Measurements from ENCODE around the gene PLCH1.

The PLCH1 gene

DNA sequence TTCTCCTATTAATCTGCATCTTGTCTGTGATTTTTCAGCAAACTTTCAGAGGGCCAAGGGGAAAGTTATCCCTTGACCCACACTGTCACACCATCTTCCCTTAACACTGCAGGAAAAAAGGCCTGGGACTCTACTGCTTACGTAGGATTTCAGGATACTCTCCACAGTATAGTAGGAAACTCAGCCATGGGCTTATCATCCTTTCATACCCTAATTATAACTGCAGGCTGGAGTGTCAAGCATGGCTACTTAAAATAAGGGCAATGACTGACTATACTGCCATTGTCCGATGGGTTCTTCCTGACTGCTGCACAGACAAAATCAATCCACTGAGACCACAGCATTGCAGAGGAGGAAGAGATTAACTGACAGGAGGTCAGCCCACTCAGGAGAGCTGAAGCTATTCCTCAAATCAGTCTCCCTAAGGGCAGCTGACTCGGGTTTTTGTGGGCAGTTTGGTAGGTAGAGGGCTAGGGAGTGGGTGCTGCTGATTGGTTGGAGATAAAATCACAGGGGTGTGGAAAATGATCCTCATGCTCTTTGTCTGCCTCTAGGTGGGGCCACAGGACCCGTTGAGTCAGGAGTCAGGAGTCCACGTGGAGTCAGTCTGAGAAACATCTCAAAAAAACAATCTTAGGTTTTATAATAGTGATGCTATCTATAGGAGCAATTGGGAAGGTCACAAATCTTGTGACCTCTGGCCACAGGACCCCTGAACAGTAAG lies 333.2 kb downstream of the PLCH1 start:
- H3K4me1 ChIP-seq (ENCODE audit: control insufficient read depth, insufficient read depth, low read length) = no peaks in the 10 kb centered on the region
- H3K4me3 ChIP-seq (ENCODE audit: low read depth, low read length) = no peak overlapping the region
- H3K27ac ChIP-seq (ENCODE audit: extremely low read depth, low read depth, low read length) = no peak overlapping the region
- H3K36me3 ChIP-seq (ENCODE audit: control insufficient read depth in 2 of 2, insufficient read depth in 1 of 2, low read length in 2 of 2) = no peaks in the 10 kb centered on the region
- ChIA-PET POLR2A (no interaction called here), CTCF (no interaction called here)
- no peaks in the 10 kb centered on the region for H3K9me3 ChIP-seq (ENCODE audit: control insufficient read depth, insufficient read depth, low read depth, low read length)
- no peak for TF ChIP-seq ZNF184 (tag by site-specific recombination; IDR thresholded peaks at IDR 0.05)
- TF ChIP-seq ZFHX2 (tag by site-specific recombination; conservative IDR thresholded peaks at IDR 0.05) = no peak
- no peak for TF ChIP-seq MEIS1 (CRISPR knock-in tag; IDR thresholded peaks at IDR 0.05; ENCODE audit: borderline replicate concordance)
- peak; percentile 34; the same call in 1 of the 2 replicates for TF ChIP-seq EGR2 (tag by site-specific recombination; IDR thresholded peaks at IDR 0.05; ENCODE audit: low read depth)

DNA sequence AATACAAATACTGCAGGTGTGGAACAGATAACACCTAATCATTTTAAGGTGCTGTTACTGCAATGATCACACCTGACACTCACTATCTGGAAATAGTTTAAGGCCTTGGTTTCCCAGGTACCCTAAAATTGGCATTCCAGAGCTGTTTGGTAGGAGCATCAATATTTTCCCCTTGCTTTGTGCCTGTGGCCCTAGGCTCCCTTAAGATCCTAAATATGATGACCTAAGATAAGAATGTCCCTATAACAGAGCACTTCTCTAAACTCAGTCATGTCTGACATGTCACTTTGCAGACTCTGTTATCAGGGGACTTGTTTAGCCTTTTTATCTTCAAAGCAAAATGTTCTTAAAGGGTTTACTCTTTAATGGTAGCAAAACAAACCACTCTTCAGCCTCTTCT lies 335.5 kb downstream of the PLCH1 start:
- Histone ChIP-seq H3K27ac (ENCODE audit: extremely low read depth, low read depth, low read length) (no peak overlapping the region), H3K9me3 (ENCODE audit: control insufficient read depth, insufficient read depth, low read depth, low read length) (no peaks in the 10 kb centered on the region), H3K4me3 (ENCODE audit: low read depth, low read length) (no peak overlapping the region), H3K36me3 (ENCODE audit: control insufficient read depth in 2 of 2, insufficient read depth in 1 of 2, low read length in 2 of 2) (no peaks in the 10 kb centered on the region), H3K4me1 (ENCODE audit: control insufficient read depth, insufficient read depth, low read length) (no peaks in the 10 kb centered on the region)
- TF ChIP-seq ZNF248 (tag by site-specific recombination; IDR thresholded peaks at IDR 0.05) (no peak), ZNF184 (tag by site-specific recombination; IDR thresholded peaks at IDR 0.05) (no peak), REST (tag by site-specific recombination; IDR thresholded peaks at IDR 0.05) (no peak), ZNF596 (tag by site-specific recombination; IDR thresholded peaks at IDR 0.05) (no peak), ZNF561 (tag by site-specific recombination; IDR thresholded peaks at IDR 0.05; ENCODE audit: borderline replicate concordance) (no peak), ZNF623 (tag by site-specific recombination; IDR thresholded peaks at IDR 0.05) (no peak), ZFHX2 (tag by site-specific recombination; conservative IDR thresholded peaks at IDR 0.05) (no peak), ZBTB20 (tag by site-specific recombination; IDR thresholded peaks at IDR 0.05) (no peak), ZNF843 (tag by site-specific recombination; IDR thresholded peaks at IDR 0.05) (no peak), BCL11B (tag by site-specific recombination; IDR thresholded peaks at IDR 0.05; ENCODE audit: low read depth) (no peak), ZNF335 (tag by site-specific recombination; conservative IDR thresholded peaks at IDR 0.05) (no peak), SCRT2 (tag by site-specific recombination; IDR thresholded peaks at IDR 0.05) (no peak)
- CTCF ChIA-PET = no interaction called here
- POLR2A ChIA-PET = no interaction called here

DNA sequence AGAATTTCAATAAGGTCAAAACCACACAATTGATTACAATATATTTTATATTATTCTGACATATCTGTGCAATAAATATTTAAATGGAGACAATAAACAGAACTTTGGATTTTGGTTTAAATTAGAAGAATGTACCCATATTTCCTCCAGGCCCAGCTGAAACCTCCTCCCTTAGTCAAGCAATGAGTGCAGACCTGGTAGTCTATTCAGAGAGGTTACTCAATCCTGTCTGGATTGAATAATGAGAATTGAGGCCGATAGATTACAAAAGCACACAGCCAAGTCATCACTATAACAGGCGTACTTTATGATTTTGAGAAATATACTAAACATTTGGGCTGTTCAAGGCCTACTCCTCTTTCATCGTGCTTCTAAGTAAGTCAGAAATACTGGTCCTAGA lies 336.9 kb downstream of the PLCH1 start:
- CTCF ChIA-PET = no interaction called here
- TF ChIP-seq ZNF501 (tag by site-specific recombination; IDR thresholded peaks at IDR 0.05) (no peak), KLF10 (tag by site-specific recombination; IDR thresholded peaks at IDR 0.05) (no peak), PATZ1 (tag by site-specific recombination; IDR thresholded peaks at IDR 0.05) (no peak), ZNF354C (tag by site-specific recombination; IDR thresholded peaks at IDR 0.05; ENCODE audit: borderline replicate concordance, low read depth) (no peak), ZIC2 (tag by site-specific recombination; IDR thresholded peaks at IDR 0.05) (no peak), ZNF624 (tag by site-specific recombination; IDR thresholded peaks at IDR 0.05) (no peak), ZNF658 (tag by site-specific recombination; IDR thresholded peaks at IDR 0.05) (no peak), ZFP37 (tag by site-specific recombination; IDR thresholded peaks at IDR 0.05) (no peak), ZBTB20 (tag by site-specific recombination; IDR thresholded peaks at IDR 0.05) (no peak), ZNF837 (tag by site-specific recombination; IDR thresholded peaks at IDR 0.05) (no peak)
- TF ChIP-seq, protein P1, sequence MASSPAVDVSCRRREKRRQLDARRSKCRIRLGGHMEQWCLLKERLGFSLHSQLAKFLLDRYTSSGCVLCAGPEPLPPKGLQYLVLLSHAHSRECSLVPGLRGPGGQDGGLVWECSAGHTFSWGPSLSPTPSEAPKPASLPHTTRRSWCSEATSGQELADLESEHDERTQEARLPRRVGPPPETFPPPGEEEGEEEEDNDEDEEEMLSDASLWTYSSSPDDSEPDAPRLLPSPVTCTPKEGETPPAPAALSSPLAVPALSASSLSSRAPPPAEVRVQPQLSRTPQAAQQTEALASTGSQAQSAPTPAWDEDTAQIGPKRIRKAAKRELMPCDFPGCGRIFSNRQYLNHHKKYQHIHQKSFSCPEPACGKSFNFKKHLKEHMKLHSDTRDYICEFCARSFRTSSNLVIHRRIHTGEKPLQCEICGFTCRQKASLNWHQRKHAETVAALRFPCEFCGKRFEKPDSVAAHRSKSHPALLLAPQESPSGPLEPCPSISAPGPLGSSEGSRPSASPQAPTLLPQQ (tag by site-specific recombination; IDR thresholded peaks at IDR 0.05) = no peak
- TF ChIP-seq, protein P2, sequence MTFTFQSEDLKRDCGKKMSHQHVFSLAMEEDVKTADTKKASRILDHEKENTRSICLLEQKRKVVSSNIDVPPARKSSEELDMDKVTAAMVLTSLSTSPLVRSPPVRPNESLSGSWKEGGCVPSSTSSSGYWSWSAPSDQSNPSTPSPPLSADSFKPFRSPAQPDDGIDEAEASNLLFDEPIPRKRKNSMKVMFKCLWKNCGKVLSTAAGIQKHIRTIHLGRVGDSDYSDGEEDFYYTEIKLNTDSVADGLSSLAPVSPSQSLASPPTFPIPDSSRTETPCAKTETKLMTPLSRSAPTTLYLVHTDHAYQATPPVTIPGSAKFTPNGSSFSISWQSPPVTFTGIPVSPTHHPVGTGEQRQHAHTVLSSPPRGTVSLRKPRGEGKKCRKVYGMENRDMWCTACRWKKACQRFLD (tag by site-specific recombination; IDR thresholded peaks at IDR 0.05) = no peak

More for the DNA sequence above, 336.9 kb downstream of the PLCH1 start:
- H3K4me3 ChIP-seq (ENCODE audit: low read depth, low read length) = no peak overlapping the region
- no peak overlapping the region for H3K27ac ChIP-seq (ENCODE audit: extremely low read depth, low read depth, low read length)
- H3K4me1 ChIP-seq (ENCODE audit: control insufficient read depth, insufficient read depth, low read length) = no peaks in the 10 kb centered on the region
- no peaks in the 10 kb centered on the region for H3K36me3 ChIP-seq (ENCODE audit: control insufficient read depth in 2 of 2, insufficient read depth in 1 of 2, low read length in 2 of 2)
- POLR2A ChIA-PET = no interaction called here
- H3K9me3 ChIP-seq (ENCODE audit: control insufficient read depth, insufficient read depth, low read depth, low read length) = no peaks in the 10 kb centered on the region
